ENCODE data around the gene PDZRN4.

The PDZRN4 gene

DNA sequence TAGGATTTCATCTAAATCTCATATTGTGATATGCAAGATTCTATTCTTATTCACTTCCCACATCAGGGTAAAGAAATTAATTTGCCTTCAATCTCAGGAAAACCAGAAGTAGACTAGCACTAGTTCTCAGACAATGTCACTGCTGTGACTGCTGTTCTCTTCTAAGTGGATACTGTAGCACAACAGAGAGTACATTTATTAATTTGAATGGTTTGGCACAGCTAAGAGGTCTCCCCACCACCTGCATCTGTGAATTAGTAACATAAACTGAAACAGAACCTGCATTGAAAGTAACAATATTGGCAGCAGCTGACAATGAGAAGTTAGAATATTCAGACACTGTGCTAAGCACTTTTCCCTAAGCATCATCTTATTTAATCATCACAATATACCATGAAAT, 253.1 kb downstream of the PDZRN4 start:
- TF ChIP-seq CTCF (IDR thresholded peaks at IDR 0.05): no peak

DNA sequence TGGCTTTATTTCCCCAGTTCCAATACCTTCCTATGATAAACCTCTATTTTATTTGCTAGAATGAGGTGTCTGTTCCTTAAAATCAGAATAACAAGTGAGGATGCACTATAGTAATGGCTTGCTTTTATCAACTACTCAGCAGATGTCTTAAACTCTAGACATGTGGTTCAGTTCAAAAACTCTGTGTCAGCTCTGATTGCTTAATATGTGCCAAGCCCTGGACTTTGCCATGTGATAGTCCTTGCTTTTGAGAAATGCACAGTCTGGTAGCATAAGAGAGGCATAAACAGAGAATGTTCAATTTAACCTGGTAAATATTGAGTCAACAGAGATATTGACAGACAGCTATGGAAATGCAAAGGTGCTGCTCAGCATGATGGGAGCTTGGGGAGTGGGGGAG, 254.8 kb downstream of the PDZRN4 start:
- no peak for TF ChIP-seq CTCF (IDR thresholded peaks at IDR 0.05)
- H3K27ac ChIP-seq: no peak overlapping the region
- DNase-seq (ENCODE audit: low spot score): no peak
- no peak overlapping the region for H3K4me3 ChIP-seq

More for the DNA sequence above, 253.1 kb downstream of the PDZRN4 start:
- no peak overlapping the region for H3K27ac ChIP-seq
- no peak for DNase-seq (ENCODE audit: low spot score)
- no peak overlapping the region for H3K4me3 ChIP-seq

- Histone ChIP-seq H3K27ac (no peak overlapping the region), H3K4me3 (no peak overlapping the region)
- TF ChIP-seq CTCF (IDR thresholded peaks at IDR 0.05): no peak
- DNase-seq (ENCODE audit: low spot score): no peak
Measured at GRCh38 chr12:41443690-41444089, 255.6 kb downstream of the PDZRN4 start.

DNA sequence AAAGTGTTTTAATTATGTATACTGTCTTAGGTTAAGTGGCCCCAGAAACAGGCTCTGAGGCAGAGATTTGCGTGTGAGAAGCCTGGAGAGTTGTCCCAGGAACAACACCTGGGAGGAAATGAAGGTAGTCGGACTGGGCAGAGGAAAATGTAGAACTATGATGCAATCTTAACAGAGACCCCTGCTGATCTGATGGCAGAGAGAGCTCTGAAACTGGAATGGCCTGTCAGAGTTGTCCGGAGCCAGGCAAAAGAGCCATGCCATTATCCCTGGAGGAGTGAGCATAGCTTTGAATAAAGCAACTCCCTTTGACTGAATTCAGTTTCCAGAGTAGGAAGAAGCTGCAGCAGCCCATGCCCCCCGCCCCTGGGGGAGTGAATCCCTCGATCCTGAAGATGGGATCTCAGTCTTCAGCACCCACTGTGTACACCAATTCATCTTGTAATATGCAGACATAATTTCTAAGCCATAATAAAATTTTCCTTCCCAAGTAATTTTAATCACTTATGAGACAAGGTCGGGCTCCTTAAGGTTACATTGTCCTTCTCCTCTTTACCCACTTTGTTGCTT, 264.8 kb downstream of the PDZRN4 start:
- Histone ChIP-seq H3K27ac (no peak overlapping the region), H3K4me3 (no peak overlapping the region)
- DNase-seq (ENCODE audit: low spot score): no peak
- TF ChIP-seq CTCF (IDR thresholded peaks at IDR 0.05): no peak

- no peak for DNase-seq (ENCODE audit: low spot score)
- Histone ChIP-seq H3K4me3 (no peak overlapping the region), H3K27ac (no peak overlapping the region)
- no peak for TF ChIP-seq CTCF (IDR thresholded peaks at IDR 0.05)
Measured at GRCh38 chr12:41453409-41453808, 265.3 kb downstream of the PDZRN4 start.

GRCh38 chr12:41459111-41459905, 271.2 kb downstream of the PDZRN4 start:
- Histone ChIP-seq H3K4me3 (no peak overlapping the region), H3K27ac (no peak overlapping the region)
- no peak for DNase-seq (ENCODE audit: low spot score)
- TF ChIP-seq CTCF (IDR thresholded peaks at IDR 0.05): no peak

GRCh38 chr12:41459906-41460214, 271.7 kb downstream of the PDZRN4 start:
- Histone ChIP-seq H3K27ac (no peak overlapping the region), H3K4me3 (no peak overlapping the region)
- TF ChIP-seq CTCF (IDR thresholded peaks at IDR 0.05): no peak
- no peak for DNase-seq (ENCODE audit: low spot score)

Data from coronary artery (tissue), 2 donors.